Right lobe of liver (tissue), 6 donors: ENCODE results near the gene INSM2. TPM values are rescaled to one million over a fixed set of nuclear protein-coding genes. Genes with fewer than 3 reads are reported as not detected.

Experiments
- ATAC-seq, 4 donors: fragments of 200-7000 bp; cut with Tn5 transposase; one replicate each; pipeline ENCODE4 v1.9.1; 2020; ENCODE audit warnings: mild to moderate bottlenecking in 4 of 4, moderate library complexity in 4 of 4
- DNase-seq, 3 donors: peaks; one replicate each; pipeline ENCODE4 v3.0.0-alpha.2; 2020
- H3K27ac ChIP-seq, 3 donors: fragments of 200-600 bp; one replicate each; pipeline ENCODE4 v1.8.0; 2022
- H3K27me3 ChIP-seq, 2 donors: fragments of 200-600 bp; one replicate each; pipeline ENCODE4 v1.8.0; 2022
- H3K36me3 ChIP-seq, 4 donors: fragments of 200-600 bp; sonication (generic) in 1 of 4; one replicate each; pipeline versions ENCODE4 v1.5.1 to v1.8.0; 2017 to 2022; ENCODE audit warnings: control low read depth in 1 of 4
- H3K4me1 ChIP-seq, 4 donors: fragments of 200-600 bp; sonication (generic) in 1 of 4; one replicate each; pipeline versions ENCODE4 v1.5.1 to v1.8.0; 2017 to 2022; ENCODE audit warnings: control low read depth in 1 of 4
- H3K4me3 ChIP-seq, 3 donors: fragments of 200-600 bp; one replicate each; pipeline ENCODE4 v1.8.0; 2022
- H3K9me3 ChIP-seq, 4 donors: fragments of 200-600 bp; sonication (generic) in 1 of 4; one replicate each; pipeline versions ENCODE4 v1.5.1 to v1.8.0; 2017 to 2022; ENCODE audit warnings: control low read depth in 1 of 4
- CTCF ChIP-seq, 4 donors: fragments of 200-600 bp in 3 of 4; fragments of 450-650 bp in 1 of 4; IDR thresholded peaks; one replicate each; pipeline versions ENCODE4 v1.5.1 to v1.8.0; 2016 to 2022; ENCODE audit warnings: antibody characterized with exemption in 4 of 4, mild to moderate bottlenecking in 2 of 4
- POLR2A ChIP-seq: fragments of 450-650 bp; IDR thresholded peaks from one replicate; pipeline ENCODE4 v1.6.1; 2017; ENCODE audit warnings: antibody characterized with exemption, mild to moderate bottlenecking
- WGBS: methylation state at CpG from one replicate; pipeline ENCODE4 v1.1.6; 2018; ENCODE audit warnings: low coverage, low lambda C conversion rate; ENCODE audit not compliant: insufficient coverage; ENCODE audit errors: missing lambda C conversion rate; 5-methylcytosine and 5-hydroxymethylcytosine counted together
- intact Hi-C, 2 donors: fragments of 100-400 bp; cut with DNase I; formaldehyde crosslinking; loops; one replicate each; pipeline versions ENCODE4 v1.11.2 to v1.14.1; 2022
- total RNA-seq, 6 experiments: library from RNA; depleted of rRNA in 2 of 6; stranded (reverse); fragments of >200 nt in 2 of 6; fragmentation: NEBNext Ultra II Directional in 3 of 6; extraction: Animal tissue kit (Norgen Biotek cat#: 25700) in 3 of 6; gene quantifications; one replicate each; pipeline versions ENCODE4 v1.1.0 to v1.2.4, GENCODE V29; 2016 to 2023
- donor health status: DM: no; HTN: yes; CAD: no.
- donor health status: DM: no; HTN: no; CAD: no.
- donor health status: DM: no; HTN: no; CAD: no.
- donor health status: DM: no; HTN: yes; CAD: no.
- donor health status: DM: no; HTN: yes; CAD: no.

Gene INSM2
- total RNA-seq, 6 experiments from 2014 or later = not detected

DNA sequence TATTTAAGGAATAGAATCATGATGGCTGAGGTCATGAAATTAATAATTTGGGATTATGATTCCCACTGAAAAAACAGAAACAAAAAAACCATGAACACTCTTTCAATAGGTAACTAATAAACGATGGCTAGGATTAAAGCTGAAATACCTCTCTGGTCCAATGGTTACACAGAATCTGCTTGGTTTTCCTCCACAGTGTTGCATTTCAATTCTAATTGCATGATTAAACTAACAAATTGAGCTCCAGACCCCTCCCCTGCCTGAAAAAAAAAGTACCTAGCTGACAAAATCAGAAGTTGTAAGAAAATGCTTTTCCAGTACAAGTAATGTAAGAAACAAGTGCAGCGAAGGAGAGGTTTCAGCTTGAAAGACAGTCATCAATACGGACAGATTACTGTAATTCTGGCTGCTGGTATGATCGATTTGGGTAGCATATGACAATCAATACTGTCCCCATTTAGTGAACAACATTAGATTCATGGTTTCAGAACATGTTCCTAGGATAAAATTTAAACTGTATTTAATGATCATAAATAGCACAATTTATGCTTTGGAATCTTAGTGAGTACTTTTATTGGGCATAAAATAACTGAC, 32.0 kb downstream of the INSM2 start:
- intact Hi-C loops = no loop called here
- no peaks in the 10 kb centered on the region for H3K27me3 ChIP-seq
- no peak overlapping the region for H3K4me3 ChIP-seq
- H3K36me3 ChIP-seq = peaks cover 0 to 2% (median 0%) of the 10 kb centered on the region in 4 donors
- H3K4me1 ChIP-seq = no peaks in the 10 kb centered on the region
- DNase-seq (no peak), ATAC-seq (no peak)
- no peak for TF ChIP-seq POLR2A
- no peak for TF ChIP-seq CTCF (IDR thresholded peaks at IDR 0.05)
- H3K9me3 ChIP-seq = no peaks in the 10 kb centered on the region
- H3K27ac ChIP-seq = no peak overlapping the region
- WGBS = 90% methylated on average over 4 of the region's 4 CpGs

DNA sequence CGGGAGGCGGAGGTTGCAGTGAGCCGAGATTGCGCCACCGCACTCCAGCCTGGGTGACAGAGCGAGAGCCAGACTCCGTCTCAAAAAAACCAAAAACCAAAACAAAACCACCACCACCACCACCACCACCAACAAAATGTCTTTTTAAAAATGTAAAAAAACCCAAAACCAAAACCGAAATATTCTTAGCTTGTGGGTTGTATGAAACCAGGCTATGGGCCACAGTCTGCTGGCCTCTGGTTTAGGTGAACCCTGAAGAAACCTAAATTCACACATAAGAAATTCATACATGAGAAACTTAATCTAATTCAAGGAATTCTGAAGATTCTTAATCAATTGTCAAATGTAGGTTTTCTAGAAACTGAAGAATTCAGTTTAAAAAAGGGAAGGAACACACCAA, 37.6 kb downstream of the INSM2 start:
- TF ChIP-seq CTCF (IDR thresholded peaks at IDR 0.05) (no peak), POLR2A (no peak)
- no peaks in the 10 kb centered on the region for H3K27me3 ChIP-seq
- H3K36me3 ChIP-seq = peaks cover 0 to 4% (median 0%) of the 10 kb centered on the region in 4 donors
- DNase-seq = no peak
- 92% methylated on average over 8 of the region's 8 CpGs for WGBS
- no peak overlapping the region for H3K4me3 ChIP-seq
- no peak overlapping the region for H3K27ac ChIP-seq
- intact Hi-C loops = no loop called here
- no peak for ATAC-seq
- H3K4me1 ChIP-seq = no peaks in the 10 kb centered on the region
- no peaks in the 10 kb centered on the region for H3K9me3 ChIP-seq

DNA sequence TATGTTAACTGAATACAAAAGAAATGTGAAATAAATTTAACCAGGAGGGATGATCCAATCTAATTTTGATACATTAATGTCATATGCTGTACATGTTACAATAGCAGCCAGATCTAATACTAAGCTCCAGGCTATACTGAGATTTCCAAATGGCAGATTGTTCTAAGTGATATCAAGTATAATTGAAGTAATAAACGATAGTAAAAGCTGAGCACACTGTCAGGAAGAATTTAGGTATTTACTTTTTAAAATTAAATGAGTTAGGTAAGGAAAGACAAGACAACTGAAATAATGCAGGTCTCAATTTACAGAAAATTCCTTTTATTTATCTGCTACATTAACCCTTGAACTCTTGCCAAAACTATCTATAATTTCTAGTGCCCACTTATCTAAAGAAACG, 39.9 kb downstream of the INSM2 start:
- intact Hi-C loops = no loop called here
- DNase-seq = no peak
- Histone ChIP-seq H3K27me3 (no peaks in the 10 kb centered on the region), H3K4me3 (no peak overlapping the region), H3K9me3 (no peaks in the 10 kb centered on the region), H3K4me1 (no peaks in the 10 kb centered on the region), H3K27ac (no peak overlapping the region), H3K36me3 (peaks cover 0 to 4% (median 0%) of the 10 kb centered on the region in 4 donors)
- no peak for TF ChIP-seq CTCF (IDR thresholded peaks at IDR 0.05)
- no peak for TF ChIP-seq POLR2A
- no peak for ATAC-seq
- 96% methylated on average over 2 of the region's 2 CpGs for WGBS

- no peak for TF ChIP-seq POLR2A
- TF ChIP-seq CTCF (IDR thresholded peaks at IDR 0.05) = no peak
- Histone ChIP-seq H3K27me3 (no peaks in the 10 kb centered on the region), H3K4me3 (no peak overlapping the region), H3K4me1 (no peaks in the 10 kb centered on the region), H3K9me3 (no peaks in the 10 kb centered on the region), H3K27ac (no peak overlapping the region), H3K36me3 (peaks cover 0 to 2% (median 0%) of the 10 kb centered on the region in 4 donors)
- ATAC-seq (no peak), DNase-seq (no peak)
- intact Hi-C loops = no loop called here
These were observed 42.3 kb downstream of the INSM2 start for GRCh38 chr14:35576260-35576659.

GRCh38 chr14:35576856-35577255, 42.9 kb downstream of the INSM2 start:
- WGBS = 92% methylated on average over 1 of the region's 1 CpG
- no peak overlapping the region for H3K27ac ChIP-seq
- ATAC-seq = no peak

More at GRCh38 chr14:35576856-35577255, 42.9 kb downstream of the INSM2 start:
- TF ChIP-seq POLR2A (no peak), CTCF (IDR thresholded peaks at IDR 0.05) (no peak)
- Histone ChIP-seq H3K4me1 (no peaks in the 10 kb centered on the region), H3K4me3 (no peak overlapping the region), H3K9me3 (no peaks in the 10 kb centered on the region), H3K27me3 (no peaks in the 10 kb centered on the region), H3K36me3 (peaks cover 0 to 2% (median 0%) of the 10 kb centered on the region in 4 donors)
- DNase-seq = no peak
- intact Hi-C loops = no loop called here
